Measurements from ENCODE around the gene RASSF1. TPM values are rescaled to one million over a fixed set of nuclear protein-coding genes. Genes with fewer than 3 reads are reported as not detected.

Gene RASSF1
- total RNA-seq, 2 experiments from 2014 or later, result 75.8 to 76.5 TPM

DNA sequence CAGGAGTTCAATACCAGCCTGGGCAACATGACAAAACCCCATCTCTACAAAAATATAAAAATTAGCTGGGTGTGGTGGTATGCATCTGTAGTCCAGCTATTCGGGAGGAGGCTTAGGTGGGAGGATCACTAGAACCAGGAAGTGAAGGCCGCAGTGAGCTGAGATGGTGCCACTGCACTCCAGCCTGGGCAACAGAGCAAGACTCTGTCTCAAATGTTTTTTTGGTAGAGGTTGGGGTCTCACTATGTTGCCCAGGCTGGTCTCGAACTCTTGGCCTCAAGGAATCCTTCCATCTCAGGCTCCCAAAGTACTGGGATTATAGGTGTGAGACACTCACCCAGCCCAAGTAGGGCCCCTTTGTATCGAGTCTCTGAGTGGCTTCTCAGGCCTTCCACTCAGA lies 46.5 kb downstream of the RASSF1 start:
- H3K9me3 Mint-ChIP-seq, result no peaks in the 10 kb centered on the region
- H3K4me3 Mint-ChIP-seq, result no peak overlapping the region
- peaks cover 21% of the 10 kb centered on the region for H3K36me3 Mint-ChIP-seq (ENCODE audit: low read depth)
- ATAC-seq (no peak), DNase-seq (no peak)
- intact Hi-C loops (cut with micrococcal nuclease), result no loop called here
- ChIA-PET POLR2A (interaction anchor here (1.1 to 8.2 kb wide), 5 partner anchors 15 to 69 kb away, joined by 3 to 98 read pairs (median 4); partner anchors contain the start of genes LSMEM2 and TUSC2), CTCF (no interaction called here)
- TF ChIP-seq, protein P1, sequence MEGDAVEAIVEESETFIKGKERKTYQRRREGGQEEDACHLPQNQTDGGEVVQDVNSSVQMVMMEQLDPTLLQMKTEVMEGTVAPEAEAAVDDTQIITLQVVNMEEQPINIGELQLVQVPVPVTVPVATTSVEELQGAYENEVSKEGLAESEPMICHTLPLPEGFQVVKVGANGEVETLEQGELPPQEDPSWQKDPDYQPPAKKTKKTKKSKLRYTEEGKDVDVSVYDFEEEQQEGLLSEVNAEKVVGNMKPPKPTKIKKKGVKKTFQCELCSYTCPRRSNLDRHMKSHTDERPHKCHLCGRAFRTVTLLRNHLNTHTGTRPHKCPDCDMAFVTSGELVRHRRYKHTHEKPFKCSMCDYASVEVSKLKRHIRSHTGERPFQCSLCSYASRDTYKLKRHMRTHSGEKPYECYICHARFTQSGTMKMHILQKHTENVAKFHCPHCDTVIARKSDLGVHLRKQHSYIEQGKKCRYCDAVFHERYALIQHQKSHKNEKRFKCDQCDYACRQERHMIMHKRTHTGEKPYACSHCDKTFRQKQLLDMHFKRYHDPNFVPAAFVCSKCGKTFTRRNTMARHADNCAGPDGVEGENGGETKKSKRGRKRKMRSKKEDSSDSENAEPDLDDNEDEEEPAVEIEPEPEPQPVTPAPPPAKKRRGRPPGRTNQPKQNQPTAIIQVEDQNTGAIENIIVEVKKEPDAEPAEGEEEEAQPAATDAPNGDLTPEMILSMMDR (IDR thresholded peaks at IDR 0.05), result no peak
- H3K27ac Mint-ChIP-seq, result no peak overlapping the region
- peaks cover 19% of the 10 kb centered on the region for H3K4me1 Mint-ChIP-seq (ENCODE audit: low read depth)
- no peaks in the 10 kb centered on the region for H3K27me3 Mint-ChIP-seq

DNA sequence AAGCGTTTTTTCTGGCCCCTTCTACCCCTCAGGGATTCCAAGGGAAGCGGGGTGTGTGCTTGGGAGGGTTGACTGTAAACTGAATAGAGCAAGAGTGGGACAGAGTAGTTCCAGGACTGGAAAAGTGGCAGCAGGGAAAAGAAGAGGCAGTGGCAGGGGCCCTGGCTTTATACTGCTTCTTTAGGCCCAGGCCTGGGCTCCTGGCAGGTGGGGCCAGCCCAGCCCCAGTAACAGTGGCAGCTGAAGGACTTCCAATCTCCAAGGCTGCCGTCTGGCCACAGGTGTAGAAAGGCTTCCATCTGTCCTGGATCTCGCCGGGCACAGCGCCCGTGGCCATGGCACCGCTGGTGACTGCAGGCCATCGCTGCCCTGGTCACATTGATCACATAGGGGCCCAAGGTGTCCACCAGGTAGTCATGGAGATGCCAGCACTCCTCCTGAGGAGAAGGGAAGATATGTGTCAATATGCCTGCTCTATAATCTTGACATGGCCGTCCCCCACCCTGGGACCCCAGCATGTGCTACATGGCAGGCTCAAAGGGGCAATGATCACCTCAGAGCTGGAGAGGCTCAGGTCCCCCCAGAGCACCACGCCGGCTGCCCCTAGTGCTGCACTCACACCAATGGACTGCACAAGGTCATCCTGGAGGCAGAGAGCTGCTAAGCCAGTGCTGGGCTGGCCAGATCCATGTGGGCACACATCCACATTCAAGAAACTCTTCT lies 47.4 kb downstream of the RASSF1 start:
- H3K27me3 Mint-ChIP-seq, result no peaks in the 10 kb centered on the region
- no peak for DNase-seq
- no peaks in the 10 kb centered on the region for H3K9me3 Mint-ChIP-seq
- ChIA-PET POLR2A (interaction anchor here (0.9 to 8.2 kb wide), 9 partner anchors 9 to 70 kb away, joined by 3 to 98 read pairs (median 4); partner anchors contain the start of genes LSMEM2 and TUSC2), CTCF (interaction anchor here (1.0 to 2.1 kb wide), 5 partner anchors 47 to 68 kb away, joined by 3 to 8 read pairs (median 4); partner anchors contain the start of gene GNAI2)
- peak overlapping the region; percentile 93 for H3K27ac Mint-ChIP-seq
- intact Hi-C loops (cut with micrococcal nuclease), result no loop called here
- ATAC-seq, result no peak
- peak overlapping the region; percentile 95 for H3K4me3 Mint-ChIP-seq
- H3K4me1 Mint-ChIP-seq (ENCODE audit: low read depth), result peaks cover 18% of the 10 kb centered on the region
- TF ChIP-seq, protein P1 (IDR thresholded peaks at IDR 0.05), result no peak
- peaks cover 29% of the 10 kb centered on the region for H3K36me3 Mint-ChIP-seq (ENCODE audit: low read depth)

DNA sequence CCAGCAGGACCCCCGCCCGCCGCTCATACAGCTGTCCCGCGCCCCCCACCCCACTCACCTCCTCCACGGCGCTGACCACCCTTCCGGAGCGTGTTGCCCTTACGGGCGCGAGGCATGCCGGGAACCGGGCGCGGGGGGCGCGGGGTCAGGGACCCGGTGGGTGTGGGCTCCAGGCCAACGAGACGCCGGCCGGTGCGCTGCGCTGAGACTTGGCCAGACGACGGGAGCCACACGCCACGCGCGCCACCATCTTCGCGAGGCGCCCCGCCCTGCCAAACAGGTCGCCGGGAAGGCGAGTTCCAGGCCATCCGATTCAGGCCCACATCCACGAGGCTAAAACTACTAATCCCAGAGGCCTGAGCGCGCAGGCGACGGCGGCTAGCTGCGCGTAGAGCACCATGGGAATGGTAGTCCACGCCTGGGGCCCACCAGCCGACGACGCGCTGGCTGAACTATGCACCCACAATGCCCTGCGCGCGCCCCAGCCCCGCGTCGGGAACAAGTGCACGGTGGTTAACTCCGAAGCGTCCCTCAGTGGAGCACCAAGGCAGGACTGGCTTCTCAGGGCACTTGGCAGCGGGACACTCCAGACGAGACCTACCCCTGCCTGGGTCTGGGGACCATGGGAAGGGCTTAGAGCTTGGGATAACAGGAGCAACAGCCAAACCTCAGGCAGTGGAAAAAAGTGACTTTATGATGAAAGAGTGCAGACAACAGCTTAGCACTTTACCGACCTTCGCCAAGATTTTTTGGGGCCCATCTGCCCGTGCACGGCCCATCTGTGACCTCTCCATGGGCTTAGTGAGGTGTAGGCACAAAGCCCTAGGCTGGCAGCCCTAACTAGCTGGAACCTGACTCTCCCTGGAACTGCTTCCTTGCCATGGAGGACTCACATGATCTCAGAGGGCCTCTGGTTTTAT lies 48.2 kb downstream of the RASSF1 start, which contains the start of gene IFRD2:
Gene IFRD2 (minus strand): TSS at position 271 of the 920 bp plus-strand sequence. CDS start 155 bp downstream, at position 116.
- peak; percentile 98 for DNase-seq
- Mint-ChIP-seq H3K27ac (peak within 1 kb of the TSS; percentile 93), H3K36me3 (ENCODE audit: low read depth) (peaks cover 32% of the 10 kb centered on the region), H3K9me3 (no peaks in the 10 kb centered on the region), H3K4me3 (peak within 1 kb of the TSS; percentile 95), H3K27me3 (no peaks in the 10 kb centered on the region), H3K4me1 (ENCODE audit: low read depth) (peaks cover 14% of the 10 kb centered on the region)
- intact Hi-C loops (cut with micrococcal nuclease), result no loop called here
- ChIA-PET CTCF (interaction anchor here (1.0 to 2.1 kb wide), 11 partner anchors 14 to 67 kb away, joined by 3 to 8 read pairs (median 4); partner anchors contain the start of gene GNAI2), POLR2A (interaction anchor here (0.7 to 8.2 kb wide), 14 partner anchors 8 to 97 kb away, joined by 3 to 98 read pairs (median 4); partner anchors contain the start of gene LSMEM2)
- TF ChIP-seq, protein P1 (IDR thresholded peaks at IDR 0.05), result no peak
- ATAC-seq, result peak; percentile 98

DNA sequence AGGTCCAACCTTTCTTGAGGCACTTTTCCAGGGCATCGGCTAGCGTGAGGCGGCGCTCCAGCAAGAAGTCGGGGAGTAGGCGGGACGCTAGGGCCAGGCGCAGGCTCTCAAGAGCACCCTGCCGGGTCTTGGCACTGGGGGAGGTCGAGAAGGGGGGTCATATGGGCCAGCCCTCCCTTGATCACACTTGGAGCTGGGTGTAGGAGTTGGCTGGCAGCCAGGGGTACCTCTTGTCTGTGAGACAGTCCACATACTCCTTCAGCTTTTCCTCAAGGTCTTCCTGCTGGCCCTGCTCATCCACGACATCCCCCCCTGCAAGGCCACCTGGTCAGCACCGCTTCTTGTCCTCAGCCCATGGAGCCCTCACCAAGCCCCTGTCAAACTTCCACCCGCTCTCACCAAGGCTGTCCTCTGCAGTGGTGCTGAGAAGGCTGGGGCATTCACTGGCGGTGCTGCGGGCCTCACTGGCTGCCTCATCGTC lies 50.4 kb downstream of the RASSF1 start:
- Mint-ChIP-seq H3K4me3 (peak overlapping the region; percentile 95), H3K4me1 (ENCODE audit: low read depth) (peaks cover 14% of the 10 kb centered on the region), H3K36me3 (ENCODE audit: low read depth) (peaks cover 37% of the 10 kb centered on the region), H3K27ac (no peak overlapping the region), H3K27me3 (no peaks in the 10 kb centered on the region), H3K9me3 (no peaks in the 10 kb centered on the region)
- no peak for ATAC-seq
- intact Hi-C loops (cut with micrococcal nuclease), result no loop called here
- CTCF ChIA-PET, result interaction anchor here (1.2 to 3.6 kb wide), 3 partner anchors 8 to 15 kb away, joined by 3 to 13 read pairs (median 8); partner anchors contain the start of genes HYAL3 and NAA80
- no peak for DNase-seq
- TF ChIP-seq, protein P1 (IDR thresholded peaks at IDR 0.05), result no peak
- POLR2A ChIA-PET, result interaction anchor here (0.8 to 8.2 kb wide), 4 partner anchors 8 to 52 kb away, joined by 3 to 98 read pairs (median 4); partner anchors contain the start of genes HYAL3, LSMEM2 and NAA80

Measured in activated CD8-positive, alpha-beta T cell treated with anti-CD3 and anti-CD28 coated beads for 36 hours (primary cell).